ENCODE measurements around the gene ZNF451. TPM values are rescaled to one million over a fixed set of nuclear protein-coding genes. Genes with fewer than 3 reads are reported as not detected.
A peak's percentile ranks its signal among the peaks of the same experiment; 100 is the strongest.
"Not testable (repeated sequence)": the region's sequence is repeated elsewhere in the genome, so short reads cannot be mapped to it uniquely, and the experiment has no call there.

The ZNF451 gene
- total RNA-seq (2014; rRNA removed; shearing (Covaris generic)) = 39.0 and 42.4 TPM in 2 replicates
- 19.9 and 20.1 TPM in 2 replicates for polyA plus RNA-seq (2016; fragmentation: Nextera tagmentation; extraction: Ambion mirVana)

GRCh38 chr6:57089687-57090457, at the start of gene ZNF451:
TSS of gene ZNF451 (plus strand) at chr6:57090188. CDS start at chr6:57090254, 66 bp downstream.
- no peaks in the 10 kb centered on the region for H3K9me3 ChIP-seq (ENCODE audit: low read depth)
- H3K4me3 ChIP-seq = peak within 1 kb of the TSS; percentile 73
- TF ChIP-seq EZH2phosphoT487 (IDR thresholded peaks at IDR 0.05; ENCODE audit: insufficient read depth, low read depth) (no peak), EZH2 (IDR thresholded peaks at IDR 0.05; ENCODE audit: insufficient read depth, poor library complexity, severe bottlenecking) (no peak)
- peaks cover 37% of the 10 kb centered on the region for H3K79me2 ChIP-seq (ENCODE audit: insufficient read depth)
- in situ Hi-C loops (cut with MboI) = no loop called here
- H3K9ac ChIP-seq = peak within 1 kb of the TSS; percentile 85
- peaks cover 4% of the 10 kb centered on the region; the same call in 1 of the 2 replicates for H3F3A ChIP-seq (ENCODE audit: insufficient read depth)
- peaks cover 23% of the 10 kb centered on the region for H3K36me3 ChIP-seq (ENCODE audit: low read depth)
- DNase-seq = peak; percentile 99
- peak within 1 kb of the TSS; percentile 88 for H3K4me2 ChIP-seq (ENCODE audit: unreplicated experiment)
- H3K27ac ChIP-seq = peak within 1 kb of the TSS; percentile 79
- peaks cover 17% of the 10 kb centered on the region; the same call in 1 of the 2 replicates for H4K20me1 ChIP-seq (ENCODE audit: insufficient read depth)
- 1% methylated on average over 40 to 43 of the region's 58 CpGs for WGBS, 2 experiments (ENCODE audit: low coverage in 1 of 2, low lambda C conversion rate in 2 of 2, missing lambda C conversion rate in 2 of 2)
- peak within 1 kb of the TSS; percentile 89 for H2AFZ ChIP-seq
- peaks cover 26% of the 10 kb centered on the region for H3K4me1 ChIP-seq (ENCODE audit: insufficient read depth)
- H3K27me3 ChIP-seq (replicated peaks; ENCODE audit: insufficient read depth) = no peaks in the 10 kb centered on the region
- no peaks in the 10 kb centered on the region for H3K9me2 ChIP-seq (ENCODE audit: insufficient read depth)

- H3K36me3 ChIP-seq (ENCODE audit: low read depth); DNase-seq; H2AFZ ChIP-seq; in situ Hi-C loops (cut with MboI); H4K20me1 ChIP-seq (ENCODE audit: insufficient read depth); H3K27ac ChIP-seq; H3K9me2 ChIP-seq (ENCODE audit: insufficient read depth); H3F3A ChIP-seq (ENCODE audit: insufficient read depth); H3K4me2 ChIP-seq (ENCODE audit: unreplicated experiment); H3K9me3 ChIP-seq (ENCODE audit: low read depth); H3K9ac ChIP-seq; H3K27me3 ChIP-seq (replicated peaks; ENCODE audit: insufficient read depth); H3K4me3 ChIP-seq: not testable (repeated sequence)
- Histone ChIP-seq H3K79me2 (ENCODE audit: insufficient read depth) (peaks cover 13% of the 10 kb centered on the region), H3K4me1 (ENCODE audit: insufficient read depth) (peaks cover 12% of the 10 kb centered on the region)
- 33 to 39% methylated on average over 1 of the region's 1 CpG for WGBS, 2 experiments (ENCODE audit: low coverage in 1 of 2, low lambda C conversion rate in 2 of 2, missing lambda C conversion rate in 2 of 2)
These were observed 45.9 kb upstream of the ZNF451 start for GRCh38 chr6:57044061-57044460.

- no peaks in the 10 kb centered on the region for H3K9me3 ChIP-seq (ENCODE audit: low read depth)
- 62 to 70% methylated on average over 2 of the region's 2 CpGs for WGBS, 2 experiments (ENCODE audit: low coverage in 1 of 2, low lambda C conversion rate in 2 of 2, missing lambda C conversion rate in 2 of 2)
- no peak overlapping the region for H3K9ac ChIP-seq
- peaks cover 17% of the 10 kb centered on the region for H3K4me1 ChIP-seq (ENCODE audit: insufficient read depth)
- no peak overlapping the region for H3K27ac ChIP-seq
- TF ChIP-seq EZH2phosphoT487 (IDR thresholded peaks at IDR 0.05; ENCODE audit: insufficient read depth, low read depth) = no peak
- TF ChIP-seq EZH2 (IDR thresholded peaks at IDR 0.05; ENCODE audit: insufficient read depth, poor library complexity, severe bottlenecking) = no peak
- H3K4me3 ChIP-seq = no peak overlapping the region
- no peaks in the 10 kb centered on the region for H3K9me2 ChIP-seq (ENCODE audit: insufficient read depth)
- in situ Hi-C loops (cut with MboI) = no loop called here
- H3K79me2 ChIP-seq (ENCODE audit: insufficient read depth) = peaks cover 18% of the 10 kb centered on the region
- H3F3A ChIP-seq (ENCODE audit: insufficient read depth) = 0 out of 2 replicates have a peak, but pooled peaks cover 6% of the 10 kb centered on the region
- no peaks in the 10 kb centered on the region for H3K27me3 ChIP-seq (replicated peaks; ENCODE audit: insufficient read depth)
- no peak overlapping the region for H3K4me2 ChIP-seq (ENCODE audit: unreplicated experiment)
- no peak overlapping the region for H2AFZ ChIP-seq
- DNase-seq = no peak
- H4K20me1 ChIP-seq (ENCODE audit: insufficient read depth) = no peaks in the 10 kb centered on the region
- no peaks in the 10 kb centered on the region for H3K36me3 ChIP-seq (ENCODE audit: low read depth)
These were observed 45.4 kb upstream of the ZNF451 start for GRCh38 chr6:57044568-57044967.

- in situ Hi-C loops (cut with MboI); H3K9me3 ChIP-seq (ENCODE audit: low read depth); H3K9me2 ChIP-seq (ENCODE audit: insufficient read depth); H4K20me1 ChIP-seq (ENCODE audit: insufficient read depth); H3F3A ChIP-seq (ENCODE audit: insufficient read depth); H3K27me3 ChIP-seq (replicated peaks; ENCODE audit: insufficient read depth): not testable (repeated sequence)
- H3K4me3 ChIP-seq = peak within 1 kb of the TSS; percentile 72
- peak within 1 kb of the TSS; percentile 73 for H3K4me2 ChIP-seq (ENCODE audit: unreplicated experiment)
- peak; percentile 94 for DNase-seq
- H3K4me1 ChIP-seq (ENCODE audit: insufficient read depth) = peaks cover 18% of the 10 kb centered on the region
- peak within 1 kb of the TSS; percentile 73 for H2AFZ ChIP-seq
- H3K79me2 ChIP-seq (ENCODE audit: insufficient read depth) = peaks cover 39% of the 10 kb centered on the region
- H3K9ac ChIP-seq = peak within 1 kb of the TSS; percentile 69
- WGBS, 2 experiments (ENCODE audit: low coverage in 1 of 2, low lambda C conversion rate in 2 of 2, missing lambda C conversion rate in 2 of 2) = 1 to 2% methylated on average over 41 to 45 of the region's 78 CpGs
- peaks cover 13% of the 10 kb centered on the region; the same call in 1 of the 2 replicates for H3K36me3 ChIP-seq (ENCODE audit: low read depth)
- peak within 1 kb of the TSS; percentile 46 for H3K27ac ChIP-seq
These were observed 43.4 kb upstream of the ZNF451 start, which contains the start of gene KIAA1586 for GRCh38 chr6:57046332-57047256. TSS of gene KIAA1586 (plus strand) at chr6:57046693. CDS start at chr6:57046756, 63 bp downstream.

GRCh38 chr6:57047257-57047585, 42.8 kb upstream of the ZNF451 start:
- H3K9ac ChIP-seq; H3K4me3 ChIP-seq; H3K9me3 ChIP-seq (ENCODE audit: low read depth); H3K9me2 ChIP-seq (ENCODE audit: insufficient read depth); H3K27ac ChIP-seq; DNase-seq; in situ Hi-C loops (cut with MboI); H3K27me3 ChIP-seq (replicated peaks; ENCODE audit: insufficient read depth); H4K20me1 ChIP-seq (ENCODE audit: insufficient read depth); H2AFZ ChIP-seq; H3K4me2 ChIP-seq (ENCODE audit: unreplicated experiment); H3F3A ChIP-seq (ENCODE audit: insufficient read depth): not testable (repeated sequence)
- WGBS, 2 experiments (ENCODE audit: low coverage in 1 of 2, low lambda C conversion rate in 2 of 2, missing lambda C conversion rate in 2 of 2) = no CpG with 5 or more reads among the region's 5 CpGs
- Histone ChIP-seq H3K79me2 (ENCODE audit: insufficient read depth) (peaks cover 44% of the 10 kb centered on the region), H3K4me1 (ENCODE audit: insufficient read depth) (peaks cover 18% of the 10 kb centered on the region), H3K36me3 (ENCODE audit: low read depth) (peaks cover 14% of the 10 kb centered on the region; the same call in 1 of the 2 replicates)

GRCh38 chr6:57047859-57048258, 42.1 kb upstream of the ZNF451 start:
- in situ Hi-C loops (cut with MboI) = not testable (repeated sequence)

More at GRCh38 chr6:57047859-57048258, 42.1 kb upstream of the ZNF451 start:
- not testable (repeated sequence) for H3K27me3 ChIP-seq (replicated peaks; ENCODE audit: insufficient read depth); DNase-seq; H3K9me2 ChIP-seq (ENCODE audit: insufficient read depth); H3F3A ChIP-seq (ENCODE audit: insufficient read depth); H2AFZ ChIP-seq; H3K9me3 ChIP-seq (ENCODE audit: low read depth); H4K20me1 ChIP-seq (ENCODE audit: insufficient read depth)
- H3K36me3 ChIP-seq (ENCODE audit: low read depth) = peaks cover 21% of the 10 kb centered on the region
- H3K79me2 ChIP-seq (ENCODE audit: insufficient read depth) = peaks cover 50% of the 10 kb centered on the region
- H3K9ac ChIP-seq = peak overlapping the region; percentile 51
- peak overlapping the region; percentile 29; the same call in 1 of the 2 replicates for H3K27ac ChIP-seq
- 84% methylated on average over 6 of the region's 6 CpGs for WGBS, 2 experiments (ENCODE audit: low coverage in 1 of 2, low lambda C conversion rate in 2 of 2, missing lambda C conversion rate in 2 of 2)
- H3K4me2 ChIP-seq (ENCODE audit: unreplicated experiment) = peak overlapping the region; percentile 88
- peak overlapping the region; percentile 69 for H3K4me3 ChIP-seq
- peaks cover 18% of the 10 kb centered on the region for H3K4me1 ChIP-seq (ENCODE audit: insufficient read depth)
